ENCODE results near the gene LMX1B.

The LMX1B gene

GRCh38 chr9:126619361-126620135 lies 5.8 kb downstream of the LMX1B start:
- no peak for DNase-seq

- no peak for DNase-seq
These were observed 6.8 kb downstream of the LMX1B start for GRCh38 chr9:126620478-126620877.

DNA sequence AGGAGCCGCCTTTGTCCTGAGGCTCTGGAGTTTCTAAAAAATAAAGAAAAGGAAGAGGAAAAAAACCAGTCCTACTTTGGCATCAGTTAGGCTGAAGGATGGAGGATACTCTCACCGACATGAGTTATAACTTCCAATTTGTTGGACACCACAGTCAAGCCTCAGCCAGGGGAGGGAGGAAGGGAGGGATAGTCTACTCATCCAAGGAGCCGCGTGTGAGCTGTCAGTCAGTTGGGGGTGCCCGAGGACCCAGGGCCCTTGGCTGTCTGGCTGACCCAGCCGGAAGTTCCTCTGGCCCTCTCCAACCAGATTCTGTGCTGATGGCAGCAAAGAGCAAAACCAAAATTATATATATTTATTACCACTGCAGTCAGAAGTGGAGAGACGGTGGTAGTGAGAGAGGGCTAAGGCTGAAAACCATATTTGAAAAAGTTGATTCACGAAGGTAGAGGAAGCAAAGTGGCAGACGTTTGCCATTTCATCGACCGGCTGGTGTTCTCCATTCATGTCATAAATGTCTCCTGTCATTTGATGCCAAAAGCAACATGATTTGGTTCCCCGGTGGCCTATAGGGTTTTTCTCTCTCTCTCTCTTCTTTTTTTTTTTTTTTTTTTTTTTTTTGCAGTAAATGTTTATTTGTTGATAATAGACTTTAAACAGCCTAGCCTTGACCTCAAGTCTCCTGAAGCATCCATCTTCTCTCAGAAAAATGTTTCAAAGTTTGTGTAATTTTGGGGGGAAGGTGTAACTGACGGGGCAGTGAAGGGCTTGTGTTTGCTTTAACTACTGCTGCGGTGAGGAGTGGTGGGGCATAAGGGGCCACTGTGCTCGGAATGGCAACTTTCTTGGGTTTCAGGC lies 7.6 kb downstream of the LMX1B start:
- no peak for DNase-seq

DNA sequence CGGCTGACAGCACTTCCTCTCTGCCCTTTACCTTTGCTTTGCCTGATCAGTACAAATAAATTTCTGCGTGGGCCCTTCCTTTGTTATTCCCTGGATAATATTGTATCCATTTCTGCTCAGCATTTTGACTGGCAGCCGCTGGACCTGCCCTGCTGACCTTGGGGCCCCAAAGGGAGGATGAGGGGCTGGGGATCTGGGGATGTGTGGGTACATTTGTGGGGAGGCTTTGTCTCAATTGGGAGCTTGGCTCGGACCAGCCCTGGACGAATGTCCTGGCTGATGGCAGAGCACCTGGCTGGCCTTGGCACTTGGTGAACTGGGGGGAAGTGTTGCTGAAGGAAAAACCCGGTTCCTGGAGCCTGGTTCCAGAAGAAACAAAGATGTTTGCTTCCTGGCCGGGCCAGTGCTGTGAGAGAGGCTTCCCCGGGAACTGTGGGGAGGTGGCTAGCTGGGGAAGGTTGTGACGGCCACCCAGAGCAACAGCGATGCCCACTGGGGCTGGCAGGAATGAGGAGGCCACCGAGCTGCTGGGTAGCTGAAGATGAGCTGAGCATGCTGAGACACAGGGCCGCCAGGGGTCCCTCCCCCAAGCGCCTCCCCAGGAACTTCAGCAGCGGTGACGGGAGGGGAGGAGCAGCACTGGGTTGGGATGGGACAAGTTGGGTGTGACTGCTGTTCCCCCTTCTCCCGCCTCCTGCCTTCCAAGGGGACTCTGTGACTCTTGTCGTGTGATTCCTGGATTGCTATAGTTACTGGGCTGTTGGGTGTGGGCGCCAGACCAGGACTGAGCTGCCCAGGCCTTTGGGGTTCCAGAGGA lies 8.4 kb downstream of the LMX1B start:
- DNase-seq: no peak

- DNase-seq: no peak
These were observed 9.6 kb downstream of the LMX1B start for GRCh38 chr9:126623314-126623666.

DNA sequence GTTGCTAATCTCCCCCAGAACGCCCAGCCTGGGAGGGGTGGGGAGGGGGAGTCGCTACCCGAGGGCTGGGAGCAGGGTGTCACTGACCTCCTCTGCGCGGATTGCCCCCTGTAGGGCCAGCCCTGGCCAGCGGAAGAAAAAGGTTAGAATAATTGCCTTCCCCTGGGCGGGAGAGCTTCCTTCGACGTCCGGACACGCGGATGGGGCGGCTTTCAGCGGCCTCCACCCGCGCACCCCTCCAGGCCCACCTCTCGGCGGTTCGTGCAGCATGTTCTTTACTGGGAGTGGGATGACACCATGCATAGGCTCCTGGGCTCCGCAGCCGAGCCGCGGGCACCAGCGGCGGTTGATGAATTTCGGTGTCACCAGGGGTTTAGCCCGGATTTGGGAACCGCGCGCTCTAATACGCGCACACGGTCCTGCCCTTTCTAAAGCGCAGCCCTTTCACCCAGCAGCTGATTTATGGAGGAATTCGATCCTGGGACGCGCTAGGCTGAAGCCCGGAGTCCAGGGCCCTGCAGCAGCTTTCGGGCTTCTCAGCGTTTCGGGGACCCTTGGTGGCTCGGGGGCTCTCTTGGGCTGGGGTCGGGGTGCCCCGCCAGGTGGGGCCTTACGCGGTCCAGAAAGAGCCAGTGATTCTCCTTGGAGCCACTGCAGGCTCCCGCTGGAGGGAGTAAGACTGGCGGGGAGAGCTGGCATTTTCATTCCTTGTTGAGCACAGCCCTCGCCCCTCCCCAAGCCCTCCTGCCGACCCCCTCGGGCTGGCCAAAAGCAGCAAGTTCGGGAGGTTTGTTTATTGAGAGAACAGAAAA lies 10.1 kb downstream of the LMX1B start:
- DNase-seq: no peak

- no peak for DNase-seq
These were observed 10.7 kb downstream of the LMX1B start for GRCh38 chr9:126624479-126624826.

- DNase-seq: no peak
These were observed 11.2 kb downstream of the LMX1B start for GRCh38 chr9:126624912-126625311.

GRCh38 chr9:126625329-126626126 lies 11.8 kb downstream of the LMX1B start:
- DNase-seq: no peak

DNA sequence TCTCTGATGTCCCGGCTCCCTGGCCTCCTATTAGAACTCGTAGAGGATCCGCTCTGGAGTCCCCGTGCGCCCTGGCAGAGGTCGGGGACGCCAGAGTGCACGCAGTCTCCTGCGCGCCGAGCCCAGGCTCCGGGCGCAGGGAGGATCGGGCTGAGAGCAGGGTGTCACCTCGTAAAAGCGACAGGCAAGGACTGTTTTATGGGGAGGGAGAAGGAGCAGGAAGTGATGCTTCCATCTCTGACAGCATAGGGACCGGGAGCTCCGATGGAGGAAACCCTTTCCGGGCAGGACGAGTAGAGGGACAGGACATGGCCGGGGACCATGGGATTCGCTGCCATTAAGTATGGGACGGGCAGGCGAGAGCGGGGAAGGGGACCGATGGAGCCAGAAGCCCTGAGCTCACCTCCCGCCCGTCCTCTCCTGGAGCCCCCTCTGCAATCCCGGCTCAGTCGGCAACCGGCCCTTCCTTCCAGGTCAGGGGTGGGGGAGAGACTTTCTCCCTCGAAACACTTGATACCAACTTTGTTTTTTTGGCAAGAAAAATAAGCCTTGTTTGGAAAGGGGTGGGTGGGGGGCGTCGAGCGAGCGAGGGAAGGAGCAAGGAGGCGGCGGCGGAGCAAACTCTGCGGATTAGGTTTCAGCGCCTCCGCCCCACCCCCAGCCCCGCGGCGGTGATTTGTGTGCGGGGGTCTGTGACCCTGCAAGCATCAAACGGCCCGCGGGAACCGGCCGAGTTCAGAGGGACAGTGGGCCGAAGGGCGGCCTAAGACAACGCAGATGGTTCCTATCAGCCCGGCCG lies 12.6 kb downstream of the LMX1B start:
- DNase-seq: no peak

DNA sequence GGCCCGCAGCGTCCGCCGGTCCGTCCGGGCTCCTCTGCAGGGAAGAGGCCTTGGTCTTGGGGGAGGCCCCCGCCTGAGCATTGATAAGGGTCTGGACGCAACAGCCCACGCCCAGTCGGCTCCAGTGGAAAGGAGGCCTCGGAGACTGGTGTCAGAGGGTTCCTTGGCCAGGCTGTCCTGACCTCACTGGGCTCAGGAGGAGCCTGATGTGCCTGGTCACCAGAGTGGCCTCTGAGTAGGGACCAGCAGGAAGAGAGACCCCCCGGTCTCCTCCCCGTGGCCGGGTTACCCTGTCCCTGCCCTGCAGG lies 13.2 kb downstream of the LMX1B start:
- no peak for DNase-seq

DNA sequence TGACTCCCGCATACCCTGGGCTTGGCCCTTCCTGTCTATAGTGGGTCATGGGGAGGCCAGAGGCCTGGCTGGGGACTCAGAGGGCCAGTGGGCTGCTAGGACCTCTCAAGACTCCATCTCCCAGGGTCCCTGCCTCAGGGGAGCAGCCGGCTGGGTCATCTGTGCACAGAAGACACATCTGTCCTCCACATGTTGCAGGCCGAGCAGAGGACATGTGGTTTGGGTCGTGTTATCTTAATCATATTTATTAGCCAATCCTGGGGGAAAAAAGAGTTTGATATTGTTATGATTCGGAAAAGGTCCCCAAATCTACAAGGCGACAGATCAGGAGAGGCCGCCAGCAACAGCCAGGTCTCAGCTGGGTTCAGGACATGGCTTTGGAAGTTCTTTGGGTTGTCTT lies 14.4 kb downstream of the LMX1B start:
- no peak for DNase-seq

DNA sequence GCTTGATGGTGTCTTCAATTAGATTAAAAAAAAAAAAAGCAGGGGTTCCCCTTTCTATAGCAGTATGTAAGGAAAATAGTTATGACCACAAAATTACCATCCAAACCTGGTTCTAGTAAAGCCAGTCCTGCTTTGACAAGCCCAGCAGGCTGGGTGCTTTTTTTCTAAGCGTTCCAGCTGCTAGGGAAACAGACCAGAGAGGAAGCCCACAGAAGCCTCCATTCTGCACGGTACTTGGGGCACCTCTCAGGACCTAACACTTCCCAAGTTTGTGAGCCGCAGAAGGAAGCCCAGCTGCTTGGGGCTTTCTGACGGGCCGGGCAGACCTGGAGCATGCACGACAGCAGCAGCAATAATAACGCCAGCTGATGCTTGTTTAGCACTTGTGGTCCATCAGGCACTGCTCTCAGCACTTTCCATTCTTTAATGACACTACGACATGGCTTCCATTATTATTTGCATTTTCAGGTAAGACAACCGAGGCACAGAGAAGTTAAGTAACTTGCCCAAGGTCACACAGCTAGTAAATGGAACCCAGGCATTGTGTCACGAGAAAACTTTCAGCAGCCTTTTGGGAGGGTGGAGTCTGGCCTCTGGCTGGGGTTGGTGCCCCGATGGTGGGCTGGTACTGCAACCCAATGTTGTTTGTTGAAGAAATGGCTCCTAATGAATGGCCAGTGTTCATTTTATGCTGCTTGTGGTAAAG lies 15.4 kb downstream of the LMX1B start:
- DNase-seq: no peak

- DNase-seq: no peak
These were observed 16.9 kb downstream of the LMX1B start for GRCh38 chr9:126630458-126631237.

DNA sequence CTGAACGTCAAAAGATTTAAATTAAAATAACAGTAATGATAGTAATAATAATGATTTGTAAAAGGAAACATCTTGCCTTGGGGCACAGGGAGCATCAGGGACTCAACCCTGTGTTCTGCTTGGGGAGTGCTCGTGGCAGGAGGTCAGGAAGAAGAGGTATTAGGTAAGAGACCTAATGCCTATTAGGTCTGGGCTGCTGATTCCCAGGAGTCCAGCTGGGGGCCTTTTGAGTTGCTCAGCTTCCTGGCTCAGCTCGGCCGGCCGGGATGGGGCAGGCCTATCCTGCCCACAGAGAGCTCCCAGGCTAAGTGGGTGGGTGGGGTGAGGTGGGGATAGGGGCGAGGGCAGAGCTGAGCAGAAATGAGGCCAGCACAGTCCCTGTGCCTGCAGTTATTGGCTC lies 17.5 kb downstream of the LMX1B start:
- no peak for DNase-seq

DNA sequence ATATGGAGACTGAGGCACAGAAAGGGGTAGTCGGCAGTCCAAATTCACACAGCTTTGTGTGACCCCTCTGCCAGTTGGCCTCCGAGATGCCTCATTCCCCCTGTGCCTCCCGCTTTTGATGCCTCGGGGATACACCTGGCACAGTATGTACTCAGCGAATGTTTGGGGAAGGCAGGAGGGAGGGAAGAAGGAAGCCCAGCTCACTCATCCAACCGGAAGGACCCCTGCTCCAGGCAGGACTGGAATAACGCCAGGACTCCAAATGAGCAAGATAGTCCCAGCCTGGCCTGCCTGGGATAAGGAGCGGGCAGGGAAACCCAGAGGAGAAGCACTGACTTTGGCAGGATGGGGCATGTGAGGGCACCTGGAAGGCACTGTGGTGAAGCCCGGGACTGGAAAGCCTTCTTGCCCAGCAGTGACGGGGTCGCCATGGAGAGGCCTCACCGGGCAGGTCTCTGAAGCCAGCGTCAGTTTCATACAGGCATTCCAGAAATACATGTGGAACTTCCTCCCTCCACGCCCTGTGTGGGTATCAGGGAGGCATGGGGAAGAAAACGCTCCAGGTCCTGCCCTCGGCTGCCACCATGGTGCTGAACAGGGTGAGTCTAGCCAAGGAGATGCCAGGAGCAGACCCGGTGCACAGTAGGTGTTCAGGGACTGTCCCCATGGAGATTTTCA lies 20.3 kb downstream of the LMX1B start:
- DNase-seq: no peak

- DNase-seq: no peak
These were observed 21.3 kb downstream of the LMX1B start for GRCh38 chr9:126635061-126635460.

- no peak for DNase-seq
These were observed 22.1 kb downstream of the LMX1B start for GRCh38 chr9:126635661-126636439.

Measured in stimulated activated CD4-positive, alpha-beta T cell treated with anti-CD3 and anti-CD28 coated beads, Interleukin-12 subunit alpha, Interleukin-12 subunit beta, amount 100 ng/mL, for 4 hours (primary cell).